HL-60 (cell line): ENCODE data around the gene PDZD4.

Experiments
- DNase-seq, 2 experiments: peaks; one replicate each; pipeline ENCODE4 v3.0.0-alpha.2; 2010 to 2020; ENCODE audit warnings: low read depth in 1 of 2, low spot score in 1 of 2
- H3K27ac ChIP-seq: fragments of 250-450 bp; sonication (Bioruptor Pico); replicated peaks from 2 replicates; pipeline ENCODE4 v1.5.1; 2020; ENCODE audit warnings: mild to moderate bottlenecking, moderate library complexity
- H3K27me3 ChIP-seq: fragments of 250-450 bp; sonication (Bioruptor Pico); 2 replicates; pipeline ENCODE4 v1.5.1; 2021; ENCODE audit warnings: mild to moderate bottlenecking, moderate library complexity; ENCODE audit not compliant: insufficient read depth, poor library complexity, severe bottlenecking
- H3K4me3 ChIP-seq: replicated peaks from 2 replicates; pipeline ENCODE4 v1.5.1; 2011; ENCODE audit warnings: mild to moderate bottlenecking, control low read depth, low read length; ENCODE audit not compliant: insufficient read depth
- GABPA ChIP-seq: IDR thresholded peaks from 2 replicates; pipeline ENCODE4 v1.6.1; 2012; ENCODE audit warnings: low read depth
- POLR2AphosphoS5 ChIP-seq: IDR thresholded peaks from 2 replicates; pipeline ENCODE4 v1.6.1; 2012; ENCODE audit warnings: low read depth
- SPI1 ChIP-seq: IDR thresholded peaks from 2 replicates; pipeline ENCODE4 v1.6.1; 2012; ENCODE audit warnings: low read depth, mild to moderate bottlenecking, borderline replicate concordance
- TF ChIP-seq, protein P1 (sequence below): IDR thresholded peaks from 2 replicates; pipeline ENCODE4 v1.6.1; 2012; ENCODE audit warnings: low read depth; ENCODE audit not compliant: insufficient replicate concordance
- TF ChIP-seq, protein P2 (sequence below): IDR thresholded peaks from one replicate; pipeline ENCODE4 v1.5.1; 2011; ENCODE audit warnings: low read length, control low read depth, inconsistent platforms; ENCODE audit not compliant: insufficient read depth

Gene PDZD4

DNA sequence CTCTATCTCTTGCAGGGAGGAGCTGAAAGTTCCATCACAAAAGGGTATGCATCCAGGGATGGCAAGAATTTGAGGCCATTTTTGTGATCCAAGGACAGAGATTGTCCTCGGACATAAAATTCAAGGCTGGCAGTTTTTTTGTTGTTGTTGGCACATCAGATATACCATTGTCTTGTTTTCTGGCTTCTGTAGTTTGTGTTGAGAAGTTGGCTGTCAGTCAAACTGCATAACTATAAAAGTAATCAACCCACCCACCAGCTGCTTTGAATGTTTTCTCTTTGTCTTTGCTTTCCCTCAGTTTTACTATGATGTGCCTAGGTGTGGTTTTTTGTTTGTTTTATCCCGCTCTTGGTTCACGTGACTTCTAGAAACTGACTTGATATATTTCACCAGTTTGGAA, 21.6 kb upstream of the PDZD4 start:
- no peak for DNase-seq
- Histone ChIP-seq H3K4me3 (no peak overlapping the region), H3K27ac (no peak overlapping the region), H3K27me3 (peaks cover 2% of the 10 kb centered on the region)
- TF ChIP-seq POLR2AphosphoS5 (no peak), GABPA (no peak), SPI1 (no peak)
- TF ChIP-seq, protein P1, sequence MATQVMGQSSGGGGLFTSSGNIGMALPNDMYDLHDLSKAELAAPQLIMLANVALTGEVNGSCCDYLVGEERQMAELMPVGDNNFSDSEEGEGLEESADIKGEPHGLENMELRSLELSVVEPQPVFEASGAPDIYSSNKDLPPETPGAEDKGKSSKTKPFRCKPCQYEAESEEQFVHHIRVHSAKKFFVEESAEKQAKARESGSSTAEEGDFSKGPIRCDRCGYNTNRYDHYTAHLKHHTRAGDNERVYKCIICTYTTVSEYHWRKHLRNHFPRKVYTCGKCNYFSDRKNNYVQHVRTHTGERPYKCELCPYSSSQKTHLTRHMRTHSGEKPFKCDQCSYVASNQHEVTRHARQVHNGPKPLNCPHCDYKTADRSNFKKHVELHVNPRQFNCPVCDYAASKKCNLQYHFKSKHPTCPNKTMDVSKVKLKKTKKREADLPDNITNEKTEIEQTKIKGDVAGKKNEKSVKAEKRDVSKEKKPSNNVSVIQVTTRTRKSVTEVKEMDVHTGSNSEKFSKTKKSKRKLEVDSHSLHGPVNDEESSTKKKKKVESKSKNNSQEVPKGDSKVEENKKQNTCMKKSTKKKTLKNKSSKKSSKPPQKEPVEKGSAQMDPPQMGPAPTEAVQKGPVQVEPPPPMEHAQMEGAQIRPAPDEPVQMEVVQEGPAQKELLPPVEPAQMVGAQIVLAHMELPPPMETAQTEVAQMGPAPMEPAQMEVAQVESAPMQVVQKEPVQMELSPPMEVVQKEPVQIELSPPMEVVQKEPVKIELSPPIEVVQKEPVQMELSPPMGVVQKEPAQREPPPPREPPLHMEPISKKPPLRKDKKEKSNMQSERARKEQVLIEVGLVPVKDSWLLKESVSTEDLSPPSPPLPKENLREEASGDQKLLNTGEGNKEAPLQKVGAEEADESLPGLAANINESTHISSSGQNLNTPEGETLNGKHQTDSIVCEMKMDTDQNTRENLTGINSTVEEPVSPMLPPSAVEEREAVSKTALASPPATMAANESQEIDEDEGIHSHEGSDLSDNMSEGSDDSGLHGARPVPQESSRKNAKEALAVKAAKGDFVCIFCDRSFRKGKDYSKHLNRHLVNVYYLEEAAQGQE: no peak

DNA sequence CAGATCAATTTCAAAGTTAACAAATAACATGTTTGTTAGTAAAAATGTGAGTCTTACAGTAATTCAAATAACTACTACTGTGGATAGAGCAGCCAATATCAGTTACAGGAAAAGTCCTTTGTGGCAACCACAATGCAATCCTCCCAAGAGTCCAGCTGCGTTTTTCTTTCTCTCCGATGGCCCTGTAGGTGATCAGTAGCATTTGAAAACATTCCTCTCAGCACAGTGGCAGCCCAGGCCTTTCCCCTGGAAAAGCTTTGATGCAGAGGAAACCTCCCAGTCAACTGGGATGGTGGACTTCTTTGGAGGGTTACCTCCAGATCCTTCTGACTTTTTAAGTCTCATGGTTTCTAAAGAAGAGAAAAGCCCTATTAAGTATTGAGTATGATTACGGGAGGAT, 18.0 kb upstream of the PDZD4 start:
- peaks cover 7% of the 10 kb centered on the region for H3K27me3 ChIP-seq
- H3K4me3 ChIP-seq: no peak overlapping the region
- no peak overlapping the region for H3K27ac ChIP-seq
- DNase-seq: no peak
- TF ChIP-seq POLR2AphosphoS5: no peak
- no peak for TF ChIP-seq SPI1
- TF ChIP-seq GABPA: no peak
- TF ChIP-seq, protein P1: no peak
- TF ChIP-seq, protein P2, sequence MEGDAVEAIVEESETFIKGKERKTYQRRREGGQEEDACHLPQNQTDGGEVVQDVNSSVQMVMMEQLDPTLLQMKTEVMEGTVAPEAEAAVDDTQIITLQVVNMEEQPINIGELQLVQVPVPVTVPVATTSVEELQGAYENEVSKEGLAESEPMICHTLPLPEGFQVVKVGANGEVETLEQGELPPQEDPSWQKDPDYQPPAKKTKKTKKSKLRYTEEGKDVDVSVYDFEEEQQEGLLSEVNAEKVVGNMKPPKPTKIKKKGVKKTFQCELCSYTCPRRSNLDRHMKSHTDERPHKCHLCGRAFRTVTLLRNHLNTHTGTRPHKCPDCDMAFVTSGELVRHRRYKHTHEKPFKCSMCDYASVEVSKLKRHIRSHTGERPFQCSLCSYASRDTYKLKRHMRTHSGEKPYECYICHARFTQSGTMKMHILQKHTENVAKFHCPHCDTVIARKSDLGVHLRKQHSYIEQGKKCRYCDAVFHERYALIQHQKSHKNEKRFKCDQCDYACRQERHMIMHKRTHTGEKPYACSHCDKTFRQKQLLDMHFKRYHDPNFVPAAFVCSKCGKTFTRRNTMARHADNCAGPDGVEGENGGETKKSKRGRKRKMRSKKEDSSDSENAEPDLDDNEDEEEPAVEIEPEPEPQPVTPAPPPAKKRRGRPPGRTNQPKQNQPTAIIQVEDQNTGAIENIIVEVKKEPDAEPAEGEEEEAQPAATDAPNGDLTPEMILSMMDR: no peak

DNA sequence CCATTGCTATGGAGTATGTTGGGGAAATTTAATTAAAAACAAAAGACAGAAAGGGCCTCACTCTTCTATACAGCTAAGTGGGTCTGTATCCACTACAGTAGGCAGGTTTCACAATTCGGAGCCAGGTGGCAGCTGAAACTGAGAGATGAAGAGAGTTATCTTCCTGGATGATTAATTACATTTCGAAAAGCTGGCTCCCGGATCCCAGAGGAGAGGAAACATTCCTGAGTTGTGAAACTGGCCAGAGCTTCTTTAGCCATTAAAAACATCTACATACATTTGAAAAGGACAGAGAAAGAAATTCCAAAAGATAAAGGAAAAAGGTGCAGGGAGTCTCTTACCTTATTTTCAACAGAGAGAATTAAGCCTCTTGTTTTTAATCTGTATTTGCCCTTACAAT, 15.5 kb upstream of the PDZD4 start:
- Histone ChIP-seq H3K27me3 (peaks cover 4% of the 10 kb centered on the region), H3K27ac (no peak overlapping the region), H3K4me3 (no peak overlapping the region)
- no peak for TF ChIP-seq POLR2AphosphoS5
- TF ChIP-seq, protein P1: no peak
- TF ChIP-seq, protein P2: no peak
- TF ChIP-seq GABPA: no peak
- TF ChIP-seq SPI1: no peak
- DNase-seq: no peak

DNA sequence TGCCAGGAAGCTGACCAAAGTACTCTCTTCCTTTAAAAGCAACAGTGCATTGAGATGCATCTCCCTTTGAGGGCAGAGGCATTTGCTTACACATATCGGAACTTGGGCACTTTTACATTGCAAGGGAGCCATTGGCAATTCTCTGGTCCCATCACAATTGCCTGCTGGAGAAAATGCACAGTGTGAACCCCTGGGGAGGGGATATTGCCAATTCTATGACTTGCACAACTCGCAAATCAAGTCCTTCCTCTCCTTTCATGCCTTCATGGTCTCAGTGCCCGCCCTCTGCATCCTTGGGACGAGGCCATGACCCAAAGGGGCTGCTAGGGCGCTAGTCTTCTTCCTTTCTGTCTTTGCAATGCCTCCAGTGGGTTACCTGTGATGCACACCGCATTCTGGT, 14.9 kb upstream of the PDZD4 start:
- no peak overlapping the region for H3K4me3 ChIP-seq
- TF ChIP-seq SPI1 (no peak), POLR2AphosphoS5 (no peak), GABPA (no peak)
- TF ChIP-seq, protein P2: no peak
- TF ChIP-seq, protein P1: no peak
- H3K27ac ChIP-seq: no peak overlapping the region
- no peak for DNase-seq
- peaks cover 4% of the 10 kb centered on the region for H3K27me3 ChIP-seq
